UCSD-AML1 (cell line): Measurements from ENCODE around the gene HES7.
A peak's percentile ranks its signal among the peaks of the same experiment; 100 is the strongest.

ENCODE experiments used
- DNase-seq: peaks from one replicate; lab custom pipeline; 2025; ENCODE audit not compliant: unreplicated experiment; lab: John Stamatoyannopoulos, UW

The HES7 gene

GRCh38 chr17:8143581-8144400 lies 19.9 kb upstream of the HES7 start:
- DNase-seq, result no peak

- no peak for DNase-seq
Measured at GRCh38 chr17:8142887-8143580, 19.1 kb upstream of the HES7 start.

GRCh38 chr17:8142158-8142886 lies 18.4 kb upstream of the HES7 start:
- no peak for DNase-seq

GRCh38 chr17:8141741-8142140 lies 17.8 kb upstream of the HES7 start:
- no peak for DNase-seq

- no peak for DNase-seq
Measured at GRCh38 chr17:8141045-8141444, 17.1 kb upstream of the HES7 start.

GRCh38 chr17:8140065-8141029 lies 16.4 kb upstream of the HES7 start:
- no peak for DNase-seq

- peak; percentile 99 for DNase-seq
Measured at GRCh38 chr17:8138672-8139371, 14.9 kb upstream of the HES7 start.

- DNase-seq, result no peak
Measured at GRCh38 chr17:8138374-8138671, 14.4 kb upstream of the HES7 start.

- DNase-seq, result no peak
Measured at GRCh38 chr17:8137645-8138373, 13.9 kb upstream of the HES7 start.

GRCh38 chr17:8133941-8134340 lies 10.0 kb upstream of the HES7 start:
- DNase-seq, result no peak

- no peak for DNase-seq
Measured at GRCh38 chr17:8133399-8133798, 9.5 kb upstream of the HES7 start.

GRCh38 chr17:8131844-8132441 lies 8.0 kb upstream of the HES7 start:
- DNase-seq, result no peak

GRCh38 chr17:8128125-8128784 lies 4.3 kb upstream of the HES7 start:
- no peak for DNase-seq

GRCh38 chr17:8126491-8127066 lies 2.7 kb upstream of the HES7 start:
- DNase-seq, result peak; percentile 55

GRCh38 chr17:8125947-8126490 lies 2.1 kb upstream of the HES7 start:
- DNase-seq, result no peak

GRCh38 chr17:8125154-8125946 lies 1.4 kb upstream of the HES7 start:
- DNase-seq, result peak; percentile 83
